GM18511 (cell line): ENCODE measurements around the gene CRISPLD2.

Source experiments
- ATAC-seq: cut with Tn5 transposase; IDR thresholded peaks from one replicate; pipeline ENCODE4 v1.9.1; 2021; ENCODE audit warnings: mild to moderate bottlenecking, moderate library complexity; ENCODE audit not compliant: unreplicated experiment

The CRISPLD2 gene

DNA sequence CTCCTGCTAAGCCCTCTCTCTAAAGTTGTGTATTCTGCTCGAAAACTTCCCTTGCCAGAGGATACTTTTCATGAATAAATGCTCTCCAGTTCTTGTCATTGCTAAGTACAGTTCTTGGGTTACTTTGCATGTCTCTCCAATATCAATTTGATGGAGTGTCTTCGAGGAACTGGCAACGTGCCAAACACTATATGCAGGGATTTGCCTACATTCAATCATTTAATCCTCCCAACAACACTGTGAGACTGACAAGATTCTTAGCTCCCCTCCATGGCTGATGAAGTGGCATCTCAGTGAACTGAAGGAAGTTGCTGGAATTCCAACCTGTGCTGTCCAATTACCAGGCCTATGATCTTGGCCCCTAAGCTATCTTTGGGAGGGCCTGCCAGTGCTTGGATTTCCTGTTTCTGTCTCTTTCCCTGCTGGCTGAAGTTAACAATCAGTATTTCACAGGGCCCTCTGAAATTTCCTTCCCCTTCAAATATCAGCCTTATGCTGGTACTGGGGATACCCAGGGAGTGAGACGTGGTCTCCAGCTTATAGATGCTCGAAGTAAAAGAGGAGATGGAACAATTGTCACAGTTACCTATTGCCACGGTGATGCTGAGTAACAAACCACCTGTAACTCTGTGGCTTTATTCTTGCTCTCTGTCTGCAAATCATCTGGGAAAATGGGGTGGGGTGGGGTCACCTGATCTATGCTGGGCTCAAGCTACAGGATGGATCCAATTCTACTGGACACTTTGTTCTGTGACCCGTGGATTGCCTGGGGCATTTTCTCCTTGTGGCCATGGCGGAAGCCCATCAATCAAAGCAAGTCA is 19.4 kb upstream of the CRISPLD2 start:
- no peak for ATAC-seq

DNA sequence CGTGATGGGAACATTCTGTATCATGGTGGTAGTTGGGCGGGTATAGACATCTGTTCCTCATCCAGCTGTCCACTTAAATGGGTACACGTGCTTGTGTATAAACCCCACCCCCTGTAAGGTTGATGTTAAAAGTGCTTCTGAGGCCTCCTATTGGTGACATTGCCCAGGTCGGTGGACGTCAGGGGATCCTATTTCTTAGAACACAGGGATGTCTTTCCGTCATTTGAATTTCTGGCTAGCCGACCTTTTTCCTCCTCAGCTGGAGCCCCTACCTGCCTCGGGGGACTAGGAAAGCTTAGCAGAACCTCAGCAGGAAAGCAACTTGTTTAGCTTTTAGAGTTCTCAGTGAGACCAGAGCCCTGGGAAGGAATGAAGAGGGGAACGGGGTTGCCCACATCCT is 16.6 kb upstream of the CRISPLD2 start:
- no peak for ATAC-seq

GRCh38 chr16:84804326-84804725 is 15.5 kb upstream of the CRISPLD2 start:
- no peak for ATAC-seq

GRCh38 chr16:84806256-84806889 is 13.4 kb upstream of the CRISPLD2 start:
- ATAC-seq, result no peak

- no peak for ATAC-seq
Measured at GRCh38 chr16:84806890-84807258, 12.9 kb upstream of the CRISPLD2 start.

- no peak for ATAC-seq
Measured at GRCh38 chr16:84807776-84808175, 12.0 kb upstream of the CRISPLD2 start.

GRCh38 chr16:84808826-84809225 is 11.0 kb upstream of the CRISPLD2 start:
- no peak for ATAC-seq

DNA sequence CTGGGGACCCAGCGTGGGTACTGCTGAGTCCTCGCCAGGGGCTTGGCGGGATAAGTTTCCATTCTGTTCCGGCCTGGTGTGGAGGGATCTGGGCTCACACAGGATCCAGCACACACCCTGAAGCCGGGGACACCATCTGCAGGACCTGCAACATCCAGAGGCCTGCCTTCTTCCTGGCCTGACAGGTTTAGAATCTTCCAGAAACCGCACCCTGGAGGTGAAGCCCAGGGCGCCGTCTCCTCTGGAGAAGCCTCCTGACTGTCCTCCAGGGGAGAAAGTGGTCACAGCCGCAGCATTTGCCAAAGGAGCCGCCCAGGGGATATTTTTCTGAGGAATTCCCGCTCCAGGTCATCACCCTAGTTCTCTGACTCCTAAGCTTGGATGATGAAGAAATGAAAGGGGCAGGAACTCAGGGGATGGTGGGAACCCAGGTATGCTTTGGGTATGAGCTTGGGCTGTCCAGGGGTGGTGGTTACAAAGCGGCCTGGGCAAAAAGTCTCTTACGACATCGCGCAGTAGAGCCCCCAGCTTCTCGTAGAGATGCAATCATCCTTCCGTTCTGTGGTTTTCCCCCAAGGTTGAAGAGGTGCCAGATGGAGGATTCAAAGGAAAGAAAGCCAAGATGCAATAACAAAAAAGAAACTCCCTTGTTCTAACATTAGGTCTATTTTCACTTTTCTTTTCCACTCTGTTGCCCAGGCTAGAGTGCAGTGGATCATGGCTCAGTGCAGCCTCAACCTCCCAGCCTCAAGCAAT is 9.1 kb upstream of the CRISPLD2 start:
- no peak for ATAC-seq

- ATAC-seq, result no peak
Measured at GRCh38 chr16:84811529-84811928, 8.3 kb upstream of the CRISPLD2 start.

- no peak for ATAC-seq
Measured at GRCh38 chr16:84813141-84813934, 6.4 kb upstream of the CRISPLD2 start.

DNA sequence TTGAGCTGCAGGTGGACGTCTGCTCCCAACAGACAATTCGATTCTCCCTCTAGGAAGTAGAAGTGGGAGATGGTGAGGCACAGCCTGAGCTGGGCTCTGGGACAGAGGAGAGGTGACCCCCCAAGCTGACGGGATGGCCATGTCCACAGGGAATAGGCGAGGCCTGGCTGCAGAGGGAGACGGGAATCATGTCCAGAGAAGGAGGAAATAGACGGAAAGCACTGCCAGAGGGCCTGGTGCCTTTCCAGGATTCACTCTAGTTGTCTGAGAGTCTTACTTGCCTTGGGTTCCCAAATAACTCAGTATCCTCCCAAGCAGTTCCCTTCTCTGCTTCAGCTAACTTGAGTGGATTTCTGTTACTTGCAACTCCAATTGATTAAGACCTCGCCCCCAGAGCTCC is 4.3 kb upstream of the CRISPLD2 start:
- ATAC-seq, result no peak

GRCh38 chr16:84816023-84816422 is 3.8 kb upstream of the CRISPLD2 start:
- ATAC-seq, result no peak

DNA sequence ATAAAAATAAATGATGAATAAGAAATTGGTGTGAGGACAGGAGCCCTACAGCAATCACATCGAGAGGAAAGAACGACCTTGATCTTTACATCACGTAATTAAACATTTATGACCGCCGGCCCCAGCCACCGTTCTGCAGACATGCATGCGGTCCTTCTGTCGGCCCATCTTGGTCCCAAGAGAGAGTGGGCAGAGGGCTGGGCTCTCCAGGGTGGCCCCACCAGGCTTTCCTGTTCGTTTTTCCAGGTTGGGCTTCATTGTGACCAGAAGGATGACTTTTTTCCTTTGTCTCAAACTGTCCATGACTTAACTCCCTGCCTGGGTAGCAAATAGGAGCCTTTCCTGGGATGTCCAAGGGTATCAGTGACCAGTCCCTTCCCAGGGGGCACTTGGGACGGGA is 3.3 kb upstream of the CRISPLD2 start:
- ATAC-seq, result no peak

GRCh38 chr16:84817206-84817605 is 2.6 kb upstream of the CRISPLD2 start:
- ATAC-seq, result no peak

DNA sequence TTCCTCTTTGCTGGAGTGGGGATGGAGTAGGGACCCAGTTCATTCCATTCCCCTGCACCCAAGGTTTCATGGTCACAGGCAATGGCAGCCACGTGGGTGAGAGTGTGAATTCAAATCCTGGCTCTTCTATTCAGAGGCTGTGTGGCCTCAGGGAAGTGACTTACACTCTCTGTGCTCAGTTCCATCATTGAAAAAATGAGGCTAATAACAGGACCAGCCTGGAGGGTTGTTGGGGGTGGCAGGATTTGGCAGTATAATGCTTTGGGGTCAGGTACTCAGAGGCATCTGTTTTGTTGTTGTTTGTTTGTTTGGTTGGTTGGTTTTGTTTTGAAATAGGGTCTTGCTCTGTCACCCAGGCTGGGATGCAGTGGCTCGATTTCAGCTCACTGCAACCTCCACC is 2.2 kb upstream of the CRISPLD2 start:
- no peak for ATAC-seq

DNA sequence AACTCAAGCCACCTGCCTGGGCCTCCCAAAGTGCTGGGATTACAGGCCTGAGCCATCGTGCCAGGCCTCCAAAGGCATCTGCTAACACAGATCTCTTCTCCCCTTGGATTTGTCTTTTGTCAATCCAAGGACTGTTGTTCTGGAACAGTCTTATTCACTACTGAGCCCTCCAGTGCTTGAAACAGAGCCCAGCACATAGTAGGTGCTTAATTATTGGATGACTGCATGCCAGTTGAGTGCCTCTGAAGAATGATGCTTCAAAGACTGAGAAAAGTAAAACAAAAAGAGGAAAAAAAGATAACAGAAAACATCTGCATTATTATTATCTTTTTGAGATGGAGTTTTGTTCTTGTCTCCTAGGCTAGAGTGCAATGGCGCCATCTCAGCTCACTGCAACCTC is 1.7 kb upstream of the CRISPLD2 start:
- ATAC-seq, result no peak

DNA sequence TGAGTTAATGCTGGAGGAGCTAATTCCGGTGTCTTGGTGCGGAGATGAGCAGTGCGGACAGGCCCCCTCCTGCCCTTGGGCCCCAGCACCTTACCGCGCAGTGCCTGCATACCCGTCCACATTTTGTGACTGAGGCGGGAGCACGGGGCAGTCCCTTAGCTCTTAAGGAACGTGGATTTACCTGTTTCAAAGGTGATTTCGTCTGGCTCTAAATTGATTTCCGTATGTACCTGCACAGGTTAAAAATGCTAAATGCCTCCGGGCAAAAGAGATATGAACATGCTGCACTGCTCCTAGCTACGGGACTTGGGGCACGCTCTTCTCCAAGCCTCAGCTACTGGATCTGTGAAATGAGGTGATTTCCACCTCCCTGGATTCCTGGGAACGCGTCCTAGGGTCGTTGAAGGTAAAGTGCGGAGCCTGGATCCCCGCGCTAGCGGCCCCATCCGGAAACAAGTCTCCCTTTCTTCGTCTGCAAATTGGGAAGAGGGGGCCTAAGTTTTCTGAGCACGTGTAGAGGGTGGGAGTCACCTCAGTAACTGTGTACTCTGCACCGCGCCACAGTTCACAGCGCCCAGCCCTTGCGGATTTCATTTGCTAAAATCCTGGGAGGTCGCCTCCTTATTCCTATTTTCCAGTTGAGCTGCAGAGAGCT is 669 bp upstream of the CRISPLD2 start:
- ATAC-seq, result no peak

DNA sequence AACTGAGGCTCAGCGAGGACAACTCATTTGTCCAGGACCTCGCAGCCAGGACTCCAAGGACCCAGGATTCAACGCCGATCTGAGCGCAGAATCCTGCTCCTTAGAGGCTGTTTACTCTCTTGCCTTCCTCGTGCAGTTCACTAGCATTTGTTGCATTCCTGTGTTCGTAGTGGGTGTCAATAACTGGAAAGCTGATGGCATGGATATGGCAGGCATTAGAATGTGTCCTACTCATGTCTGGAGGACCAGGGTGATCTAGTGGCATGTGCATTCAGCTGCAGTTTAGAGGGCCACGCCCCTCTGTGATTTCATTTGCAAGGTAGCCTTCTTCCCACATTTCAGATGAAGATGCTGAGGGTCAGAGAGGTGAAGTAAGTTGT is 510 bp downstream of the CRISPLD2 start:
- no peak for ATAC-seq

GRCh38 chr16:84820771-84821170 is 986 bp downstream of the CRISPLD2 start:
- no peak for ATAC-seq

- no peak for ATAC-seq
Measured at GRCh38 chr16:84821179-84821578, 1.4 kb downstream of the CRISPLD2 start.
